NCI-H146 treated with DMSO at 0.1 percent for 48 hours (cell line): Measurements from ENCODE around the gene GPR15.

Experiments used
- DNase-seq: peaks from one replicate; lab custom pipeline; 2025; ENCODE audit not compliant: unreplicated experiment; lab: John Stamatoyannopoulos, UW

GPR15 gene

DNA sequence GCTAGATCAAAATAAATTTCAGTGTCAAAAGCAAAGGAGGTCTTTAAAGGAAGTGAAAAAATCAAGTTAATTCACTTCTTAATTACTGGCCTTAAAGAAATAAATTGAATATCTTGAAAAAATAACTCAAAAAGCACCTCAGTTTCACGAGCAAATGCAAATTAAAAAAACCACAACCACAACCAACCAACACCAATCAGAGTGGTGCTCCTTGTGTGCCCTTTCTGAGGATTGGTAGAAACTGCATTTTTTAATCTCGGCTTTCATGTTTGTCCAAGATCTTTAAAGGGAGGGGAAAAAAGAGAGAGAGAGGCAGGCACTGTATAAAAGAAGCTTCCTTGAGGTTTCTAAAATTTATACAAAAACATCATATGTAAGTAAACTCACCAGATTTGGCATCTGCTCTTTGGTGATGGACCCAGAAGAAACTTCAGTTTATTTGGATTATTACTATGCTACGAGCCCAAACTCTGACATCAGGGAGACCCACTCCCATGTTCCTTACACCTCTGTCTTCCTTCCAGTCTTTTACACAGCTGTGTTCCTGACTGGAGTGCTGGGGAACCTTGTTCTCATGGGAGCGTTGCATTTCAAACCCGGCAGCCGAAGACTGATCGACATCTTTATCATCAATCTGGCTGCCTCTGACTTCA is at the start of gene GPR15:
Gene GPR15, plus strand, starts transcription at position 357 of the 653 bp plus-strand sequence. Its CDS starts 56 bp downstream, at position 413.
- no peak for DNase-seq

DNA sequence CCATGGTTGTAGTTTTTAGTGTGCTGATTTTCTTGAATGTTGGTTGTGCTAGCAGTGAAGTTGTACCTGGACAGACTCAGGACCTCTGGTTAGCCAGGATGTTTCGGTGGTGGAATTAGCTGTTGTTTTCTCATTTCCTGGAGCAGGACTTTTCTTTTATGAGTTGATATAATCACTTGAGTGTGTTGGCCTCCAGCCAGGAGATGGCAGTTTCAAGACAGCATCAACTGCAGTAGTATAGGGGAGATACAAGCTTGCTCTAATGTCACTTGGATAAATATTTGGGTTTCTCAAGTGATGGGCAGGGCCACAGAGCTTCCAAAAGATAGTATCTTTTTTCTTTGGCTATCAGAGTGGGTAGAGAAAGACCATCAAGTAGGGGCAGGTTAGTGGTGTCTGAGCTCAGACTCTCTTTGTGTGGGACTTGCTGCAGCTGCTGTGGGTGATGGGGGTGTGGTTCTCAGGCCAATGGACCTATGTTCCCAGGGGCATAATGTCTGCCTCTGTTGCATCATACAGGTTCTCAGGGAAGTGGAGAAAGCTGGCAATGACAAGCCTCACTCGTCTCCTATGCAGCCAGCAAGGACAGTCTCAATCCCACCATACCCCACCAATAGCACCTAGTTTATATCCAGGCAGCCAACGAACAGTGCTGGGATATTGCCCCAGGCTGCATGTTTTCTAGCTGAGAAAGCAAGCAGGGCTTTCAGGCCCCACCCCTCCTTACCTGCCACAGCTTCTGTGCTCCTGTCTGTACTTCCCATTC is 48.9 kb upstream of the GPR15 start:
- no peak for DNase-seq

DNA sequence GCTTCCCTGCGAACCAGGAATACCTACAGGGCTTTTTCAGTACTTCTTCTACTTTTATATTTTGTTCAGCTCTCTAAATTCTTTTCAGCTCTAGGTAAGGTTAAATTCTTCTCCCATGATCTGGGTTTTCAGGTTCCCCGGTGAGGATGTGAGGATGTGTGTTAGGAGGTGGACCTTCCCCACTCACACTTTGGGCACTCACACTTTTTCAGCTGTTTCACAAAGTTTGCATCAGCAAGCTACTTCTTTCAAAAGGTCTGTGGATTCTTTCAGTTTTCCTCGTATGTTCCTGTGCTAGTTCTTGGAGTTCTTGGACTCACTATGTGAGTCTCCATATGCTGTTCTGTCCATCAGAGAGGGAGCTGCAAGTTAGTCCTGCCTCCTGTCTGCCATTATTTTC is 48.2 kb upstream of the GPR15 start:
- no peak for DNase-seq

DNA sequence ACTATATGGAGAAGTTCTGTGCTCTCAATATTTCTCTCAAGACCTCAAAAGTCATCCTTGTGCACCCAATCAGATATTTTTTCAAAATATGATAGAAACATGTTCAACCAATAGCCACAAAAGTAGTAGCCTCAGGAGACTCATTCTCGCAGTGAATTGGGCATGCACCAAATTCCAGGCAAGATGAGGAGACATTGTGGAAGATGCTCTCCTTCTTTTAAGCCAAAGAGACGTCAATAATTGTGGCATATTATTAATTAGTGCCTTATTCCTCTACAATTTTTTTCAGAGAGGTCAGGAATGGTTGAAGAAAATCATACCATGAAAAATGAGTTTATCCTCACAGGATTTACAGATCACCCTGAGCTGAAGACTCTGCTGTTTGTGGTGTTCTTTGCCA is 34.4 kb upstream of the GPR15 start, which contains the start of gene OR5K2:
Gene OR5K2, plus strand, starts transcription at position 301 of the 400 bp plus-strand sequence. Its CDS starts 0 bp downstream, at position 301.
- no peak for DNase-seq

DNA sequence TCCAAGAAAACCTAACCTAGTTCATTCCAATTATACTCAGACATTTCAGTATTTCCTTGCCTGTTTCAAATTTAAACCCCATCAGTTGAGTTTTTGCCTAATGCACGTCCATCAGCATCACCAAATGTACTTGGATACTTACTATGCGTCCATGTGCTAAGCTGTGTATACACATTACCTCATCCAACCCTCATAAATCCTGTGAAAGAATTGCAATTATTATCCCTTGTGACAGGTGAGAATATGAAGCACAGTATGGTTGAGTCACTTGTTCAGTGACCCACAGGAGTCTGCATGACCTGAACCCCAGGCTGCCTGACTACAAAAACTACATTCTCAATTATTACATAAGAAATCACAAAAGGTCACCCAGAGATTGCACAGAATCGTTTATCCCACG is 31.8 kb upstream of the GPR15 start:
- no peak for DNase-seq

DNA sequence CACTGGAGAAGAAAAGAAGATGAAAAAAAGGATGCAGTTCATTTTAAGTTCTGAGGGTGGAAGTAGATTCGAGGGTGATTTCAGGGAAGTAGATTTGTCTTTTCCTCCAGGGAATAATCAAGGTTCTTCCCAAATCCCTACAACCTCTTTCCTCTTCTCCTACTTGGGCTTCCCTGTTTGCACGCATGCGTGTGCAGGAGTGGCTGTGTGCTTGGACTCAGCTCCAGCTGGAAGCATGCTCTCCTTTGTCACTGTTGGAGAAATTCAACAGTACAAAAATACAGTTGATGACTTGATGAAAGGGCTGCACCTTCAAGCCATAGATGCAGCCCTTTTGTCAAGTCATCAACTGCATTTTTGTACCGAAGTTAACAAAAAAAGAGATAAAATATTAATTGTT is 30.5 kb upstream of the GPR15 start:
- no peak for DNase-seq

DNA sequence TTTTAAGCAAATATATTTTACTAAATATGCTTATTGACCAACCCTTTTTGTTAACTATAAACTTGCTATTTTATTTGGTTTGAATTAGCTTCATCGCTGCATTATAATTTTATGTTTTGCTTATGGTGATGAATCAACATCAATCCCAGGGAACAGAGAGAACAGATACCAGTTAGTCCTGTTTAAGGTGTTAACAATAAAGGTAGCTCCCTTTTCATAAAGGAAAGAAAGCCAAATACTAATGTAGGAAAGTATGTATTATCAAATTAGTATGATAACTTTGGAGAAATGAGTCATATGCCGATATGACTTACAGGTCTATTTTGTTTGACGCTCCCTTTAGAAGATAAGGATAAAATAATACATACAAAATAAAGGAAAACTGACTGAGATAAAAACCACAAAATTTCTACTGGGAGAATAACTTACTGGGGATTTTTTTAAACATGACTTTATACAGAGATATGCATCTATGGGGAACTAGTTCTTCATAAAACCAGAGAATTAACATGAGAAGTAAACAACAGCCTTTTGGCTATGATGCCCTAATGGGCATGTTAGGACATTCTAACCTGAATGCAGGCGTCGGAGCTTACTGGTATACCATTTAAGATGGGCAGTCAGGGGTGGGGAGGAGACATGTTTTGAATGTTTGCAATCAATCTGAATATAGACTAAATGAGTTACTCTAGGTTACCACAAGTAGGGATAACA is 29.8 kb upstream of the GPR15 start:
- no peak for DNase-seq

DNA sequence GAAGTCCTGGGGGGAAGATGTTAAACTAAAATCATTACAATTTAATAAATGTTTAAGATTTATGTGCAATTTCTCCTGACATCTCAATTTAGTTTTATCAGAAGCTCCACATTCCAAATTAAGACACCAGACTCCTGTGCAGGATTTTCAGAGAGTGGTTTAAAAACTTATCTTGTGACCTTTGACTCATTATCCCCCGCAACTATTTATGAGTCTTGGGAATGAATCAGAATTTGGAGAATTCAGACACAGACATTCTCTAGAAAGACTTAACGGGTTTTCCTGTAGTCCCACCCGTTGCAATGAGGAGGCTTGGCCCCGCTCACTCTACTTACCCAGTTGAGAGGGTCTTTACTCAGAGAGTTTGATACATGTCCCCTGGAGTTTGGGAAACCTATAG is 27.2 kb upstream of the GPR15 start:
- DNase-seq, result no peak

DNA sequence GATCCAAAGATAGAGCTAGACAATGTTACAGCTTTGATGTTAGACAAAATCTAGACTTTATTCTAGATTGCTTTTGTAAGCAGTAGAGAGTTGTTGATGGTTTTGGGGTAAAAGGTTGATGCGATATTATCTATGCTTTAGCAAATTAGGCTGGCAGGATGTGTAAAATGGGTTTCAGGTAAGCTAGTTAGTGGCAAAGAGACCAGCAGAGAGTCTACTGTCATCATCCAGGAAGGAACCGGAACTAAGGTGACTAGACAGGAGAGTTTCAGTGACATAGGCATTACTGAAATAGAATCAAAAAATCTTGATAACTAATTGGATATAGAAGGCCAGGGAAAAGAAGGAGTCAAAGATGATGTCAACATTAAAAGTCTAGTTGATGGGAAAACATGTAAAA is 23.2 kb upstream of the GPR15 start:
- no peak for DNase-seq

DNA sequence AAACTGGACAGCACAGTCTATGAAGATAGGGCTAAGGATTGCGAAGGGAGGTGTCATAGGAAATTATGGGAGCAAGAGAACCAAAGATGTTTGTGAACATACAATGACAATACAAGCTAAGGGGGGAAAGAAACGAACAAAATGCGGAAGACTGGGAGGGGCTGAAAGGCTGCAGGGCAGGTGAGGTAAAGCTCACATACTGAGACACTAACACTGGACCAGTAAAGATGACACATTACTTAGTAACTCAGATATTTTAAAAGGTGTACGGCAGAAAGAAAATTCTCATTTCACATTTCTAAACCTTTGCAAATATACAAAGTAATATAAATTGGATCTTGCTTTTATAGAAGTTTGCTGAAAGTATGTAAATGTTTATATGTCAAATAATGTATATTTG is 19.2 kb upstream of the GPR15 start:
- DNase-seq, result no peak

DNA sequence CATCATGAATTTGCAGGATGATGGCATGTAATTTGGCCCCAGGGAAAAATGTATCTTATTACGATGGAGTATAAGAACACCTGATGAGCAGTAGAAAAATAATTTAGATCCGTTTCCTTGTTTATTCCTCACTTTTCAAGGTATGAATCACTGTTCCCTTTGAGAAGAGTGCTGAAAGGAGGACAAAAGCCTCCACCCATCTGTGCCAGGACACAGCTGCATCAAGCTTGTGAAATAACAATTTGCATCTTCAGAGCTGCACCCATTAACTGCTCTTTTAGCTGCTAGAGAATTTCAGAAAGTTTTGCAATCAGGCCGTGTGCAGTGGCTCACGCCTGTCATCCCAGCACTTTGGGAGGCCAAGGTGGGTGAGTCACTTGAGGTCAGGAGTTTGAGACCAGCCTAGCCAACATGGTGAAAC is 18.7 kb upstream of the GPR15 start:
- DNase-seq, result no peak

DNA sequence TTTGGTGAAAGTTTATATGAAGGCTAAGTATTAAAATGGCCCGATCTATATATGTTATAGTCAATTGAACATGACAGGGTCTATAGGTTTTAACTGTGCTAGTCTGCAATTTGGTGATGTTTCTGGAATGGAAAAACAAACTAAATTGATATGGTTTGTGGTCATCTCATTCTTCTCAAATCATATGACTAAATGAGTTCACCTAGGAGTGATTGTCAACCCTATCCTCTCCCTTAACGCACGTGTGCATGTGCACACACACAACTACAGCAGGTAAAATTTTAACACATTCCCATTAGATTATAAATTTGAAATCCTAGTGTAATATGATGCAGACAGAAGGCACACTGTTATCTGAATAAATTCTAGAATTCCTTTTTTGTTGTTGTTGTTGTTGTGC is 18.0 kb upstream of the GPR15 start:
- no peak for DNase-seq

DNA sequence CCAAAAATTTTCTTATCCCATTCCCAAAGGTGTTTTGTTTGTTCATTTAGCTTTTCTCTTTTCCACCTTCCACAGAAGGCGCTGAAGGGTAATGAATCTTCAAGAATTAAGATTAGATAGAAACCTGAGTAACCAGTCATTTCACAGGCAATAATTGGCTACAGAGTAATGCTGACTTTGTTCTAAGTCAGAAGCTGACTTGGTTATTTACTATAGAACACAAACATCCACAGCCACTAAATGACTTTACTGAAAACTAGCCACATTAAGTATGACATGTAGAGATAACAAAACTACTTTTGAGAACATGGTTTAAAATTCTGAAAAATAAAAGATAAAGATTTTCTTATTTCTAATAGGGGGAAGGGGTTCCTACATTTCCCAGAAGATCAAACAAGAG is 16.8 kb upstream of the GPR15 start:
- no peak for DNase-seq

DNA sequence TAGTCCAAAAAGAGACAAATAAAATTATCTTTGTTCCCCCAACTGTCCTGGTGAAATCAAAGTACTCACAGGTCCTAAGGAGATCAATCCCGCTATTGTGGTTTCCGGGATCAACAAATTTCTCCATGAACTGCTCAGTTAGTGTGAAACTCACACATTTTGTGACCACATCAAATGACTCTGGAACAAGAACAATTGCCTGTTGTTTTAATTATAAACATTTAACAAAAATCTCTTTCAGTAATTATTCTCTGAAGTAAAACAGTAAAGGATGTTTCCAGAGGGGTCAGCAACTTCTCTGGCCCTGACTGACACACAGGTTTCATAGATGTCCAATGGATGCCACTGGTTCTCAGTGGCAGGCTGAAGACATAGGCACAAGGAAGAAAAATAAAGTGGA is 13.0 kb upstream of the GPR15 start:
- no peak for DNase-seq

DNA sequence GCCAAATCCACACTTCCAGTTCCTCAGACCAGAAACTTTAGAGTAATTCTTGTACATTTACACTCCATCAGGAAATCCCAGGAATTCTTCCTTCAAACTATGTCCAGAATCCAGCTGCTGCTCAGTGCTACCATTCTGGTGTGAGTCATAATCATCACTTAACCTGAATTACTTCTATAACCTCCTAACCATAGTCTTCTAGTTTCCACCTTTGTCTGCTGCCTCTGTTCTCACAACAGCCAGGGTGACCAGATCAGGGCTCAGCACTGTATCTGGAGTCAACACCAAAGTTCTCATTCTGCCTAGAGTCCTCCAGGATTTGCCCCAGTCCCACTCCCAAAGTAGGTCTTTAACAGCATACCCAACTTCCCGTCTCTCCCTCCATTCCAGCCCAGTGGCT is 12.4 kb upstream of the GPR15 start:
- DNase-seq, result no peak

DNA sequence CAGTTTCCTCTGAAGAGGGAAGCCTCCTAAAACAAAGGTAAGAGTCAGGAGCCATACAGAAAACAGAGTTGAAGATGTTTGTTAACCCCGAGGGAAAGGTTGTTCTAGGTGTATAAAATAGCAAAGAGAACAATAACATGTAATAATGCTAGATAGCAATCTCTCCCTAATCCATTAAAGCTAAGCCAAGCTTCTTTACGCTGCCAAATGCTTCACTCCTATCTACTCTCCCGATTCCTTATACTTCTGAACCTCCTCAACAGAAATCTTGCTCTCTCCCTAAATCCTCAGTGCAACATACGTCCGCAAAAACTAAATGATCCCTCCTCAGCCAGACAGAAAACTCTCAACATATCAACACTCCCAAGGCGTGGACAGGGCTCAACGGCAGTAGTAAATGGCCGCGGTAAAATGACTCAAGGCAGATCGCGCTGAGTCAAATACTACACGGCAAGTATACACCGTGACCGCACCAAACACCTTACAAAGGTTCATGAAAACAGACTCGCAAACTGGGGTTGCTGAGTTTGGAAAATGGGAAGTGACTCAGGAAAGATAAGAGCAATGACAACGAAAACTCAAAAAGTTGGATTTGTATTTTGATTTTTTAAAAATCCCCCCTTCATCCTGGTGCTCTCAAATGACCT is 9.8 kb upstream of the GPR15 start:
- peak; percentile 22 for DNase-seq

DNA sequence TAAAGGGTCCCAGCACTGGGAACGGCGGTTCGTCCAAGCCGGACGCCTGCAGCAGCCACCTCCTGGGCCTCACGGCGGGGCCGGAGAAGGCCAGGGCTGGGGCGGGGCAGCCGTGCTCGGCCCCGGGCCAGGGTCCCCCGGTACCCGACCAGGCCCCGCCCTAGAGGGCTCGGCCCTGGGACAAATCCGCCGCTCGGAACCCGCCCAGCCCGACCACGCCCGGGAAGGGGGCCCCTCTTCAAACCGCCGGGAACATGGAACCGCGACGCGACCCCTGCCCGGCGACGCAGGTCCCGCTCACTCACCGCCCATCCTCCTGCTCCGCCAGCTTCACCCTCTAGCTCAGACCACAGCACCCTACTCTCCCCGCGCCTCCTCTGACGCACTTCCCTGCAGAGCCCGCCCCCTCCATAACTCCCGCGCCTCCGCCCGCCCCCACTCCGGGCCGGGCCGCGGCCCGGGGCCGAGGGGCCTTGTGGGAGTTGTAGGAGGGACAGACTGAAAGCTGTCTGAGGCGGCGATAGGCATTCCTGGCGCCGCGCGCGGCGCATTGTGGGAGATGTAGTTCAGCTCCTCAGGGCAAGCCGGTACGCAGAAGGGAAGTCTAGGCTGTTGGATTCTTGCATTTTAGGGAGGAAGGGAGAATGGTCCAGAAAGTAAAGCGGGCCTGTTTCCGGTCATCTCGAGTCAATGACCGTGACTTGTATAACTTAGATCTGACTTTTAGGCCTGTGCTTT is 9.1 kb upstream of the GPR15 start, which contains the start of gene CLDND1:
Gene CLDND1, minus strand, starts transcription at position 359 of the 738 bp plus-strand sequence. CDS start 1,478 bp downstream, outside the sequence.
- DNase-seq, result peak; percentile 91

DNA sequence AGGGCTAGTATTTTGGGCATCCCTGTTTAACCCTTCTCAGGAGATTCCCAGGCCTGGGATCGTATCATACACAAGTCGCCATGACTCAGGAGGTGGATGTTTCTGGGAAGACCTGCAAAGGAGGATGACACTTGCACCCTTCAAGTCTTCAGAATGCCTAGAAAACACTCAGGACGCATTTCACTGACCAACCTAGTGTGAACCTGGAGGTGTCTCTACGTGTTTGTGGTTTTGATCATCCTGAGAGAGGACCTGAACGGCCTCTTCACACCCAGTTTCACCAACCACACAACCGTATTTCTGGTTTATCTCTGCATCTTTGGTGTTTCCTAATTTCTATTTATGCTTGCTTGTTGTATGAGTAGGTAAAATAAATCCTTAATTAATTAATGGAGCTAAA is 6.3 kb upstream of the GPR15 start:
- DNase-seq, result no peak

DNA sequence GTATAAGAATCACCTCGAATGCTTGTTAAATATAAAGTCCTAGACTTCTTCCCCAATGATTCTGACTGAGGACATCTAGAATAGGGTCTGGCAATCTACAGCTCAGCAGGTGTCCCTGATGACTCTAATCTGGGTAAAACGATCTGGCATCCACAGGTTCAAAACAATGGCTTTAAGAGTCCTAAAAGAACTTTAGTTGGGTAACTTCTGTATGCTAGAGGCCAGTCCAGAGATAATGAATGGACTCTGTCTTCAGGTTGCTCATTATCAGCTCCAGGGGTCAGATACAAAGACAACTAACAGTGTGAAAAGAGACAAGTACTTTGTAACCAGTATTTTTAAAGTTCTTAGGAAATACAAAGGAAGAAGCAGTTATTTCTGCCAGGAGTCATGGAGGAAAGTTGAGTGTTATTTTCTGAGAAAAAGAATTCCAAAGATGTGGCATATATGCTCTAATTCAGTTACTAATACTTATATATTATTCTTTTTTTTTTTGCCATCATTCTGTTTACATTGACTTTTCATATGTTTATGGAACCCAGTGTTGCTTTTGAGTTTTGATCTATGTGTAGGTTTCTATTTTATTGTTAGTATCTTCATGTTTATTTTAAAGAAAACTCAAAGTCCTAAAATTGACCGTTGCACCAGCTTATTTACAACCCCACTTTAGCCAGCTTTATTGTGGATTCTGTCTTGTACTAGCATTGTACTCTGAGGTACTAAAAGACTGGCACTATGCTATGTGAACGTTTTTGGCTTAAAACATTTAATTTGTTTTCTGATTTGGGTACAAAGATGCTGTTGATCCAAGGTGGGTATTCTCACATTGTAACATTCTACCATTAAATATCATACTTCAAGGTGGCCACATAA is 3.1 kb upstream of the GPR15 start:
- no peak for DNase-seq
